PC-3 (cell line): ENCODE data around the gene LEF1. TPM values are rescaled to one million over a fixed set of nuclear protein-coding genes. Genes with fewer than 3 reads are reported as not detected.
A peak's percentile ranks its signal among the peaks of the same experiment; 100 is the strongest.

Experiments
- ATAC-seq: fragments of 200-7000 bp; cut with Tn5 transposase; 2 replicates; pipeline ENCODE4 v1.9.1; 2020; ENCODE audit warnings: mild to moderate bottlenecking, moderate library complexity
- BruUV-seq: library from RNA; stranded (reverse); fragments of 400-500 nt; replicated peaks from 2 replicates; lab custom pipeline; 2021; lab: Mats Ljungman, UMichigan
- CTCF ChIA-PET: fragments of 300-600 bp; sonication (Branson Sonifier 250); formaldehyde crosslinking; loops from one replicate; lab custom pipeline; 2022; ENCODE audit warnings: antibody characterized with exemption; lab: Charles Lee
- POLR2A ChIA-PET: fragments of 300-600 bp; sonication (Branson Sonifier 250); formaldehyde crosslinking; loops from one replicate; lab custom pipeline; 2022; ENCODE audit warnings: antibody characterized with exemption; ENCODE audit not compliant: unreplicated experiment; lab: Charles Lee
- DNase-seq: peaks from one replicate; pipeline ENCODE4 v3.0.0-alpha.2; 2015
- H2AFZ ChIP-seq: fragments of 300-600 bp; sonication (generic); 2 replicates; pipeline ENCODE4 v1.6.0; 2016; ENCODE audit warnings: antibody characterized with exemption, low read length
- H3F3A ChIP-seq: fragments of 300-600 bp; sonication (generic); one replicate; pipeline ENCODE4 v1.6.0; 2017; ENCODE audit warnings: antibody characterized with exemption, low read length, control low read depth, mild to moderate bottlenecking; ENCODE audit not compliant: unreplicated experiment
- H3K27ac ChIP-seq: fragments of 300-600 bp; sonication (generic); 2 replicates; pipeline ENCODE4 v1.5.1; 2016; ENCODE audit warnings: mild to moderate bottlenecking, low read length
- H3K27me3 ChIP-seq: fragments of 300-600 bp; sonication (generic); 2 replicates; pipeline ENCODE4 v1.6.1; 2016; ENCODE audit warnings: low read length, mixed read lengths
- H3K36me3 ChIP-seq: fragments of 300-600 bp; sonication (generic); 2 replicates; pipeline ENCODE4 v1.6.1; 2016; ENCODE audit warnings: low read depth, mixed run types, low read length, mixed read lengths
- H3K4me1 ChIP-seq: fragments of 300-600 bp; sonication (generic); 2 replicates; pipeline ENCODE4 v1.5.1; 2016; ENCODE audit warnings: low read length; ENCODE audit not compliant: insufficient read depth
- H3K4me2 ChIP-seq: fragments of 300-600 bp; sonication (generic); 2 replicates; pipeline ENCODE4 v1.6.0; 2016; ENCODE audit warnings: low read length
- H3K4me3 ChIP-seq: fragments of 300-600 bp; sonication (generic); 2 replicates; pipeline ENCODE4 v1.5.1; 2016; ENCODE audit warnings: mild to moderate bottlenecking, low read length, mixed read lengths
- H3K79me2 ChIP-seq: fragments of 300-600 bp; sonication (generic); 2 replicates; pipeline ENCODE4 v1.6.1; 2017; ENCODE audit warnings: low read length, mixed read lengths
- H3K9ac ChIP-seq: fragments of 300-600 bp; sonication (generic); 2 replicates; pipeline ENCODE4 v1.6.0; 2016; ENCODE audit warnings: mild to moderate bottlenecking, low read length
- H3K9me2 ChIP-seq: fragments of 300-600 bp; sonication (generic); replicated peaks from 2 replicates; pipeline ENCODE4 v1.6.1; 2016; ENCODE audit warnings: mixed run types, low read length, mixed read lengths
- H3K9me3 ChIP-seq: fragments of 300-600 bp; sonication (generic); 2 replicates; pipeline ENCODE4 v1.6.1; 2016; ENCODE audit warnings: low read length, mixed read lengths
- H4K20me1 ChIP-seq: fragments of 300-600 bp; sonication (generic); 2 replicates; pipeline ENCODE4 v1.6.1; 2016; ENCODE audit warnings: low read length, mixed read lengths
- CTCF ChIP-seq: fragments of 300-600 bp; sonication (generic); conservative IDR thresholded peaks from 2 replicates; pipeline ENCODE4 v1.5.1; 2017; ENCODE audit warnings: antibody characterized with exemption, low read depth, mild to moderate bottlenecking, low read length
- EZH2 ChIP-seq: fragments of 300-600 bp; sonication (generic); IDR thresholded peaks from one replicate; pipeline ENCODE4 v1.6.1; 2017; ENCODE audit warnings: antibody characterized with exemption, mild to moderate bottlenecking, low read length; ENCODE audit not compliant: unreplicated experiment
- EZH2phosphoT487 ChIP-seq: fragments of 300-600 bp; sonication (generic); IDR thresholded peaks from 2 replicates; pipeline ENCODE4 v1.6.1; 2018; ENCODE audit warnings: mild to moderate bottlenecking, antibody characterized with exemption, low read length, borderline replicate concordance
- intact Hi-C: fragments of 100-400 bp; cut with micrococcal nuclease; formaldehyde crosslinking; loops from 2 replicates; pipeline ENCODE4 v1.9.0; 2023
- total RNA-seq: library from RNA; depleted of rRNA; stranded (reverse); fragments of >200 nt; gene quantifications from 2 replicates; pipeline ENCODE4 v1.2.3, GENCODE V29; 2014

The LEF1 gene
- total RNA-seq, 1 experiment from 2014 or later = 2.4 TPM

DNA sequence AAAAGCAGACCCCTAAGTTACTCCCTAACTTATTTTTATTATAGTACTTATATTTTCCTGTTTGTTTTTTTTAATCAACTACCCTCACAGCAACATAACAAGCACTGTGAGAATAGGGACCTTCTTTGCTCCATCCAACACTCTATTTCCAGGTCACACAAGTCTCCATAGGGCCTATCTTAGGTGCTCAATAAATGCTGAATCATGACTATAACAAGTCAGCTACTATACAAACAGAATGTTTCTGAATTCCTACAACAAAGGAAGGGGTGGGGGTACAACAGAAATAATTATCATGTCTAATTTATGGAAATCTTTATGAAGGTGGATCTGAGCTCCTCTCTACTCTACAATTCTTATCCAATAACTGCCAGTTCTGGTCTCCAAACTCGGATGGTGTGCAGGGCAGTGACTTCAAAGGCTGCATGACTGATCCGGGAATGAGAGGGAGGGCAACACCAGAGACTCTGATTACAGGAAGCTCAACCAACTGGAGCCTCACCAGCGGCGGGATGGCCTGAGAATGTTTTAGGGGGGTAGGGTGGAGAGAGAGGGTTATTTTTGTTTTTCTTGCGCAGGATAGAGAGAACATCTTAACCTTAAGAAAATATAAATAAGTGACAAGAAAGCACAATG is 107.9 kb downstream of the LEF1 start:
- Histone ChIP-seq H3F3A (no peaks in the 10 kb centered on the region), H3K4me2 (no peak overlapping the region), H3K27ac (no peak overlapping the region), H3K4me3 (no peak overlapping the region), H3K9me2 (no peaks in the 10 kb centered on the region), H3K4me1 (peaks cover 16% of the 10 kb centered on the region), H3K9me3 (no peaks in the 10 kb centered on the region), H4K20me1 (no peaks in the 10 kb centered on the region), H3K27me3 (no peaks in the 10 kb centered on the region), H3K36me3 (no peaks in the 10 kb centered on the region), H2AFZ (no peak overlapping the region), H3K9ac (no peak overlapping the region), H3K79me2 (no peaks in the 10 kb centered on the region)
- CTCF ChIA-PET = no interaction called here
- intact Hi-C loops = loop anchor here (1.0 to 10.0 kb wide), 5 partner anchors 104 to 511 kb away; partner anchors contain the start of gene LEF1
- POLR2A ChIA-PET = no interaction called here
- DNase-seq (no peak), ATAC-seq (no peak)
- no TSS peak for BruUV-seq
- TF ChIP-seq EZH2phosphoT487 = no peak
- TF ChIP-seq EZH2 = no peak
- no peak for TF ChIP-seq CTCF

- ChIA-PET CTCF (interaction anchor here (0.6 kb wide), 1 partner anchor 282 kb away, joined by 6 read pairs; no protein-coding TSS in a partner anchor), POLR2A (interaction anchor here (0.6 kb wide), 1 partner anchor 68 kb away, joined by 4 read pairs; no protein-coding TSS in a partner anchor)
- Histone ChIP-seq H3K4me2 (no peak overlapping the region), H3K9me2 (no peaks in the 10 kb centered on the region), H3K79me2 (no peaks in the 10 kb centered on the region), H3K9me3 (no peaks in the 10 kb centered on the region), H3K27me3 (no peaks in the 10 kb centered on the region), H3K4me3 (no peak overlapping the region), H3K4me1 (peaks cover 16% of the 10 kb centered on the region), H2AFZ (no peak overlapping the region), H3K36me3 (no peaks in the 10 kb centered on the region), H4K20me1 (no peaks in the 10 kb centered on the region), H3F3A (no peaks in the 10 kb centered on the region), H3K27ac (no peak overlapping the region), H3K9ac (no peak overlapping the region)
- intact Hi-C loops = loop anchor here (1.0 to 10.0 kb wide), 5 partner anchors 105 to 512 kb away; partner anchors contain the start of gene LEF1
- DNase-seq (peak; percentile 41), ATAC-seq (peak; percentile 35)
- no TSS peak for BruUV-seq
- TF ChIP-seq CTCF (peak; percentile 54), EZH2 (no peak)
Measured at GRCh38 chr4:108060164-108060563, 108.6 kb downstream of the LEF1 start.
